ENCODE results near the gene RRP12.

- TF ChIP-seq, protein P1, sequence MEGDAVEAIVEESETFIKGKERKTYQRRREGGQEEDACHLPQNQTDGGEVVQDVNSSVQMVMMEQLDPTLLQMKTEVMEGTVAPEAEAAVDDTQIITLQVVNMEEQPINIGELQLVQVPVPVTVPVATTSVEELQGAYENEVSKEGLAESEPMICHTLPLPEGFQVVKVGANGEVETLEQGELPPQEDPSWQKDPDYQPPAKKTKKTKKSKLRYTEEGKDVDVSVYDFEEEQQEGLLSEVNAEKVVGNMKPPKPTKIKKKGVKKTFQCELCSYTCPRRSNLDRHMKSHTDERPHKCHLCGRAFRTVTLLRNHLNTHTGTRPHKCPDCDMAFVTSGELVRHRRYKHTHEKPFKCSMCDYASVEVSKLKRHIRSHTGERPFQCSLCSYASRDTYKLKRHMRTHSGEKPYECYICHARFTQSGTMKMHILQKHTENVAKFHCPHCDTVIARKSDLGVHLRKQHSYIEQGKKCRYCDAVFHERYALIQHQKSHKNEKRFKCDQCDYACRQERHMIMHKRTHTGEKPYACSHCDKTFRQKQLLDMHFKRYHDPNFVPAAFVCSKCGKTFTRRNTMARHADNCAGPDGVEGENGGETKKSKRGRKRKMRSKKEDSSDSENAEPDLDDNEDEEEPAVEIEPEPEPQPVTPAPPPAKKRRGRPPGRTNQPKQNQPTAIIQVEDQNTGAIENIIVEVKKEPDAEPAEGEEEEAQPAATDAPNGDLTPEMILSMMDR (IDR thresholded peaks at IDR 0.05), result no peak
- TF ChIP-seq POLR2A (IDR thresholded peaks at IDR 0.05), result no peak
These were observed 65.1 kb downstream of the RRP12 start for GRCh38 chr10:97336006-97336405.

All from uterus (tissue), 2 donors.